GM21825 (cell line): ENCODE results near the gene KIF5C.

Experiments used
- ATAC-seq: cut with Tn5 transposase; IDR thresholded peaks from one replicate; pipeline ENCODE4 v1.9.1; 2021; ENCODE audit warnings: mild to moderate bottlenecking, moderate library complexity; ENCODE audit not compliant: unreplicated experiment

Gene KIF5C

GRCh38 chr2:148984449-148984848 lies 109.4 kb downstream of the KIF5C start:
- no peak for ATAC-seq

- ATAC-seq, result no peak
These were observed 112.3 kb downstream of the KIF5C start for GRCh38 chr2:148987286-148987685.

GRCh38 chr2:148988337-148988736 lies 113.3 kb downstream of the KIF5C start:
- ATAC-seq, result no peak

GRCh38 chr2:148989882-148990493 lies 115.0 kb downstream of the KIF5C start:
- ATAC-seq, result peak; percentile 92

- no peak for ATAC-seq
These were observed 115.9 kb downstream of the KIF5C start for GRCh38 chr2:148990968-148991367.

GRCh38 chr2:148992448-148992847 lies 117.4 kb downstream of the KIF5C start:
- ATAC-seq, result no peak

- no peak for ATAC-seq
These were observed 118.3 kb downstream of the KIF5C start for GRCh38 chr2:148993351-148993750.

- no peak for ATAC-seq
These were observed 119.3 kb downstream of the KIF5C start for GRCh38 chr2:148994341-148994740.

GRCh38 chr2:148996805-148997204 lies 121.8 kb downstream of the KIF5C start:
- ATAC-seq, result no peak

- no peak for ATAC-seq
These were observed 123.3 kb downstream of the KIF5C start for GRCh38 chr2:148998165-148998830.

- ATAC-seq, result no peak
These were observed 123.8 kb downstream of the KIF5C start for GRCh38 chr2:148998831-148999200.

GRCh38 chr2:148999451-148999921 lies 124.5 kb downstream of the KIF5C start:
- ATAC-seq, result no peak

- no peak for ATAC-seq
These were observed 125.3 kb downstream of the KIF5C start for GRCh38 chr2:149000158-149000938.

GRCh38 chr2:149001496-149001895 lies 126.5 kb downstream of the KIF5C start:
- no peak for ATAC-seq

- no peak for ATAC-seq
These were observed 127.4 kb downstream of the KIF5C start for GRCh38 chr2:149002378-149002890.

- no peak for ATAC-seq
These were observed 128.1 kb downstream of the KIF5C start for GRCh38 chr2:149002891-149003740.

- no peak for ATAC-seq
These were observed 129.8 kb downstream of the KIF5C start for GRCh38 chr2:149004836-149005235.

GRCh38 chr2:149005471-149006077 lies 130.5 kb downstream of the KIF5C start:
- no peak for ATAC-seq

- no peak for ATAC-seq
These were observed 132.0 kb downstream of the KIF5C start for GRCh38 chr2:149006883-149007543.

- ATAC-seq, result no peak
These were observed 133.4 kb downstream of the KIF5C start for GRCh38 chr2:149008381-149008780.
